ENCODE results near the gene ZP3. TPM values are rescaled to one million over a fixed set of nuclear protein-coding genes. Genes with fewer than 3 reads are reported as not detected.
A peak's percentile ranks its signal among the peaks of the same experiment; 100 is the strongest.

ZP3 gene
- total and polyA plus RNA-seq, 4 donors, result 0.74 to 15.7 (median 3.4) TPM

GRCh38 chr7:76428868-76429805, 4.4 kb downstream of the ZP3 start:
- TF ChIP-seq CTCF (IDR thresholded peaks at IDR 0.05; ENCODE audit: control extremely low read depth, extremely low read depth), result no peak
- Histone ChIP-seq H3K27me3 (ENCODE audit: control insufficient read depth in 3 of 3, insufficient read depth in 3 of 3, low read length in 2 of 3) (no peaks in the 10 kb centered on the region), H3K36me3 (ENCODE audit: control insufficient read depth in 4 of 4, insufficient read depth in 4 of 4, low read length in 4 of 4) (no peaks in the 10 kb centered on the region), H3K27ac (ENCODE audit: low read depth in 1 of 2, low read length in 1 of 2) (no peak overlapping the region), H3K4me3 (no peak overlapping the region), H3K4me1 (ENCODE audit: control insufficient read depth in 5 of 5, insufficient read depth in 5 of 5, low read length in 5 of 5) (peaks cover 0 to 2% (median 0%) of the 10 kb centered on the region in 5 donors), H3K9me3 (ENCODE audit: control insufficient read depth in 4 of 4, insufficient read depth in 3 of 4, low read length in 3 of 4) (no peaks in the 10 kb centered on the region), H3K9ac (ENCODE audit: insufficient read depth in 1 of 2, low read length in 2 of 2) (no peak overlapping the region)
- ATAC-seq (ENCODE audit: insufficient read depth, low FRiP score) (no peak), DNase-seq (peak in 2 of 3 donors; percentile 9 to 31)
- WGBS, 2 donors, result 76 to 83% methylated on average over 18 of the region's 18 CpGs

- no peak for TF ChIP-seq CTCF (IDR thresholded peaks at IDR 0.05; ENCODE audit: control extremely low read depth, extremely low read depth)
- peaks cover 0 to 2% (median 0%) of the 10 kb centered on the region in 5 donors for H3K4me1 ChIP-seq (ENCODE audit: control insufficient read depth in 5 of 5, insufficient read depth in 5 of 5, low read length in 5 of 5)
- no peak overlapping the region for H3K27ac ChIP-seq (ENCODE audit: low read depth in 1 of 2, low read length in 1 of 2)
- H3K36me3 ChIP-seq (ENCODE audit: control insufficient read depth in 4 of 4, insufficient read depth in 4 of 4, low read length in 4 of 4), result no peaks in the 10 kb centered on the region
- H3K9ac ChIP-seq (ENCODE audit: insufficient read depth in 1 of 2, low read length in 2 of 2), result no peak overlapping the region
- H3K4me3 ChIP-seq, result no peak overlapping the region
- DNase-seq, result no peak
- H3K9me3 ChIP-seq (ENCODE audit: control insufficient read depth in 4 of 4, insufficient read depth in 3 of 4, low read length in 3 of 4), result no peaks in the 10 kb centered on the region
- no peak for ATAC-seq (ENCODE audit: insufficient read depth, low FRiP score)
- H3K27me3 ChIP-seq (ENCODE audit: control insufficient read depth in 3 of 3, insufficient read depth in 3 of 3, low read length in 2 of 3), result no peaks in the 10 kb centered on the region
- 92 to 95% methylated on average over 9 of the region's 9 CpGs for WGBS, 2 donors
Observed at GRCh38 chr7:76430211-76430610, 5.5 kb downstream of the ZP3 start.

GRCh38 chr7:76430836-76431235, 6.1 kb downstream of the ZP3 start:
- no peak overlapping the region for H3K9ac ChIP-seq (ENCODE audit: insufficient read depth in 1 of 2, low read length in 2 of 2)
- no peak for ATAC-seq (ENCODE audit: insufficient read depth, low FRiP score)

More at GRCh38 chr7:76430836-76431235, 6.1 kb downstream of the ZP3 start:
- no peak for TF ChIP-seq CTCF (IDR thresholded peaks at IDR 0.05; ENCODE audit: control extremely low read depth, extremely low read depth)
- H3K9me3 ChIP-seq (ENCODE audit: control insufficient read depth in 4 of 4, insufficient read depth in 3 of 4, low read length in 3 of 4), result no peaks in the 10 kb centered on the region
- no peak overlapping the region for H3K27ac ChIP-seq (ENCODE audit: low read depth in 1 of 2, low read length in 1 of 2)
- H3K36me3 ChIP-seq (ENCODE audit: control insufficient read depth in 4 of 4, insufficient read depth in 4 of 4, low read length in 4 of 4), result no peaks in the 10 kb centered on the region
- no peaks in the 10 kb centered on the region for H3K27me3 ChIP-seq (ENCODE audit: control insufficient read depth in 3 of 3, insufficient read depth in 3 of 3, low read length in 2 of 3)
- peaks cover 0 to 2% (median 0%) of the 10 kb centered on the region in 5 donors for H3K4me1 ChIP-seq (ENCODE audit: control insufficient read depth in 5 of 5, insufficient read depth in 5 of 5, low read length in 5 of 5)
- DNase-seq, result no peak
- H3K4me3 ChIP-seq, result no peak overlapping the region
- 93 to 97% methylated on average over 3 of the region's 3 CpGs for WGBS, 2 donors

All from lung (tissue), 12 donors.